NB4 (cell line): ENCODE data around the gene CADM1.

Experiments used
- DNase-seq: peaks from one replicate; pipeline ENCODE4 v3.0.0; 2010; ENCODE audit warnings: low read depth
- H3K4me3 ChIP-seq: one replicate; pipeline ENCODE4 v1.5.1; 2011; ENCODE audit warnings: mild to moderate bottlenecking, low read depth, low read length, moderate library complexity
- MYC ChIP-seq: IDR thresholded peaks from 2 replicates; pipeline ENCODE4 v1.6.1; 2011; ENCODE audit warnings: low read depth, low read length
- POLR2A ChIP-seq: IDR thresholded peaks from 2 replicates; pipeline ENCODE4 v1.6.1; 2011; ENCODE audit warnings: mild to moderate bottlenecking; ENCODE audit not compliant: insufficient read length; ENCODE audit errors: extremely low read depth
- TF ChIP-seq, protein P1 (sequence below): IDR thresholded peaks from one replicate; pipeline ENCODE4 v1.5.1; 2012; ENCODE audit warnings: low read depth, low read length
- TF ChIP-seq, protein P2 (sequence below): IDR thresholded peaks from 2 replicates; pipeline ENCODE4 v1.6.1; 2011; ENCODE audit warnings: low read depth, low read length

The CADM1 gene

DNA sequence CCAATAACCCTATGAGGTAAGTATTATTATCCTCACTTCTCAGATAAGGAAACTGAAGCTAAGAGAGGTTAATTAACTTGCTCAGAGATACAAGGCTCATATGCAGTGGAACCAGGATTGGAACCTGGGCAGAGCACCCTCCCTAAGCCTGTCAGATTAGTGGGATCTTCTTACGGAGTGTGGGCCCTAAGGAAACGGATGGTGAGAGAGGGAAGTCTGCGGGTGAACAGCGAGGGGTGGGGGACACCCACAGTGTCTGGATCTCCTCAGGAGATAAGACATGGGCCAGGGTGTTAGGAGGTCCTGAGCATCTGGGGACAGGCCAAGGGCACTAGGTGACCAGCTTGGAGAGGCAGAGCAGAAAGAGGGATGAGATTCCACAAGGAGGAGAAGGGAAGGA, 376.0 kb downstream of the CADM1 start:
- no peak for DNase-seq
- H3K4me3 ChIP-seq, result no peak overlapping the region
- TF ChIP-seq MYC (no peak), POLR2A (no peak)
- TF ChIP-seq, protein P1, sequence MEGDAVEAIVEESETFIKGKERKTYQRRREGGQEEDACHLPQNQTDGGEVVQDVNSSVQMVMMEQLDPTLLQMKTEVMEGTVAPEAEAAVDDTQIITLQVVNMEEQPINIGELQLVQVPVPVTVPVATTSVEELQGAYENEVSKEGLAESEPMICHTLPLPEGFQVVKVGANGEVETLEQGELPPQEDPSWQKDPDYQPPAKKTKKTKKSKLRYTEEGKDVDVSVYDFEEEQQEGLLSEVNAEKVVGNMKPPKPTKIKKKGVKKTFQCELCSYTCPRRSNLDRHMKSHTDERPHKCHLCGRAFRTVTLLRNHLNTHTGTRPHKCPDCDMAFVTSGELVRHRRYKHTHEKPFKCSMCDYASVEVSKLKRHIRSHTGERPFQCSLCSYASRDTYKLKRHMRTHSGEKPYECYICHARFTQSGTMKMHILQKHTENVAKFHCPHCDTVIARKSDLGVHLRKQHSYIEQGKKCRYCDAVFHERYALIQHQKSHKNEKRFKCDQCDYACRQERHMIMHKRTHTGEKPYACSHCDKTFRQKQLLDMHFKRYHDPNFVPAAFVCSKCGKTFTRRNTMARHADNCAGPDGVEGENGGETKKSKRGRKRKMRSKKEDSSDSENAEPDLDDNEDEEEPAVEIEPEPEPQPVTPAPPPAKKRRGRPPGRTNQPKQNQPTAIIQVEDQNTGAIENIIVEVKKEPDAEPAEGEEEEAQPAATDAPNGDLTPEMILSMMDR, result no peak
- TF ChIP-seq, protein P2, sequence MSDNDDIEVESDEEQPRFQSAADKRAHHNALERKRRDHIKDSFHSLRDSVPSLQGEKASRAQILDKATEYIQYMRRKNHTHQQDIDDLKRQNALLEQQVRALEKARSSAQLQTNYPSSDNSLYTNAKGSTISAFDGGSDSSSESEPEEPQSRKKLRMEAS, result no peak

DNA sequence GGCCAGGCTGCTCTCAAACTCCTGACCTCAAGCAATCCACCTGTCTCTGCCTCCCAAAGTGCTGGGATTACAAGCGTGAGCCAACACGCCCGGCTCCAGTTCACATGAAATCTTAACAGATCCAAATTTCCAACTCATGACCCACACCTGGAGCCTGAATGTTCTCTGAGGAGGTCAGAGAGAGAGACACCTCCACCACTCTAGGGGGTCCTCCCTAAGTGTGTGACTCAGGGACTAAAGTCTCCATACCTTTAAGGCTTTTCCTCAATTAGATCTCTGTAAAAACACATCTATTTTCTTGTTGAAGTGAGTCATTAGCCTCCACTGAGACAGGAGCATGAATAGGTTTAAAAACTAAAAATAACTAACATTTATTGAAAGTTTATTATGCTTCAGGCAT, 376.4 kb downstream of the CADM1 start:
- no peak overlapping the region for H3K4me3 ChIP-seq
- no peak for DNase-seq
- TF ChIP-seq, protein P2, result no peak

DNA sequence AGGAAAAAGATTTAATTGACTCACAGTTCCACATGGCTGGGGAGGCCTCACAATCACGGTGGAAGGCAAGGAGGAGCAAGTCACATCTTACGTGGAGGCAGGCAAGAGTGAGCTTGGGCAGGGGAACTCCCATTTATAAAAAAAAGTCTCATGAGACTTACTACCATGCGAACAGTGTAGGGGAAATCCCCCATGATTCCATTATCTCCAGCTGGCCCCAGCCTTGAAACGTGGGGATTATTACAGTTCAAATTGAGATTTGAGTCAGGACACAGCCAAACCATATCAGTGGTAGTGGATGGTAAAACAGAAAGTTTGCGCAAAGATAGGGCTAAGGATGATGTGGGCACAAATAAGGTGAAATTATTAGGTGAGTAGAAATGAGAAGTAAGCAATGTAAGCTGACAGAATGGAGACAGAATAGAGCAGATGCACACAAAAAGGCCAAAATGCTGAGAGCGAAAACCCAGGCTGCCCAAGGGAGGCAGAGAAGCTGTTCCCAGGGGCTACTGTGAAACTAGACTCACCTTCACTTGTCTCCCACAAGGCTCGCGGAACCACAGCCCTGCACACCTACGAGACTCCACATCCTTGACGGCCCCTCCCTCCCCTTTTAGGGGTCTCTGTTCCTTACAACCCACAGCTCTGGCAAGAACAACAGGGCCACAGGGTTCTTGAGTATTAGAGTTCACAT, 377.6 kb downstream of the CADM1 start:
- TF ChIP-seq, protein P2, result no peak
- TF ChIP-seq POLR2A (no peak), MYC (no peak)
- TF ChIP-seq, protein P1, result no peak
- DNase-seq, result no peak
- H3K4me3 ChIP-seq, result no peak overlapping the region

DNA sequence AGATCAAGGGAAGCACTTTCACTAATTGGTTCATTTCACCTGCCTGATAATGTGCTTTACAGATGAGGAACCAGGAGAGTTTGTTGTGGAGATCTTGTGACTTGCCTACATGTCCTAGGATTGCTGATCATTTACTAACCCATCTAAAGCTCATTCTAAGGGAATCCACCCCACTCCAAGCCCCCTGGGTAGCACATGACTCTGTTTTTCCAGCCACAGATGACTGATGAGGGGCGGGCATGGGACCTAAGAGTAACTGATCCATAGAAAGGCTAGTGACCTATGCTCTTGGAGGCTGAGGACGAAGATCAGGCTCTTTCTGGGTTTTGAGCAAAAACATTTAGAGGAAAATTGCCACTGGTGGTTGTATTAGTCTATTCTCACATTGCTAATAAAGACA, 378.1 kb downstream of the CADM1 start:
- TF ChIP-seq, protein P1, result no peak
- TF ChIP-seq, protein P2, result no peak
- TF ChIP-seq POLR2A, result no peak
- DNase-seq, result no peak
- no peak overlapping the region for H3K4me3 ChIP-seq

DNA sequence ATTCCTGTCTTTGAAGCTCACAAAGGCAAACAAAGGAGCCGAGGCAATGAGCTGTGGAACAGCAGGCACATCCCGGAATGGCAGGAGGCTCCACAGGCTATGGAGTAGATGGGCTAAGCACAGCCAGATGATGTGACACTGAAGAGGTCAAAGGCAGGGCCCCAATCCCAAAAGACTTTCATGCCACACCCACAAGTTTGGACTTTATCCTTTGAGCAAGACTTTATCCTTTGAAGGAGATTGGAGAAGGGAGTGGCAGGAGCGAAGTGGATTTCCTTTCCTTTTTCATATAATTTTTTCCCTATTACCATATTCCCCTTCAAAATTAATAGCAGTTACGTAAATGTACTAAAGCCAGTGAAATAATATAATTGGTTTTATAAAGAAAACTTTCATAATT, 379.4 kb downstream of the CADM1 start:
- H3K4me3 ChIP-seq, result no peak overlapping the region
- DNase-seq, result no peak
- TF ChIP-seq, protein P2, result no peak
- TF ChIP-seq MYC, result no peak
- TF ChIP-seq POLR2A, result no peak
- TF ChIP-seq, protein P1, result no peak

DNA sequence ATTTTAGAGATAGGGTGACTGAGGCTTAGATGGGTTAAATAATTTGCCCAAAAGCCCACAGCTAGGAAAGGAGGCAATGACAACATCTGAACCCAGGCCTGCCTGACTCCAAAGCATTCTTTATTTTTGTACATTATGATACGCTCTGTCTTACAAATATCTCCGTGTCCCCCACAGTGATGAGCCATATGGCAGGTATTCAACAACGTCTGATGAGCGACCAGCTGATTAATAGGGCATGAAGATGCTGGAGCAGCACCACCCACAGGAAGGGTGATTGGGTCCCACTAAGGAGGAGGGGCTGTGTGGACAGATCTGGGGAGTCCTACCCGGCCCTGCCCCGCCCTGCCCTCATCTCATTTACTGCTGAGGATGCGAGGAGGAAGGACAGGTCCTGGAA, 380.6 kb downstream of the CADM1 start:
- TF ChIP-seq, protein P2, result no peak
- TF ChIP-seq MYC (no peak), POLR2A (no peak)
- TF ChIP-seq, protein P1, result no peak
- H3K4me3 ChIP-seq, result no peak overlapping the region
- no peak for DNase-seq
